ENCODE measurements around the gene TMEM53.

TMEM53 gene

GRCh38 chr1:44721485-44722361 lies 47.4 kb upstream of the TMEM53 start (continued):
- TF ChIP-seq ZBTB26 (tag by site-specific recombination; optimal IDR thresholded peaks at IDR 0.05), result peak; percentile 21
- TF ChIP-seq ZSCAN23 (tag by site-specific recombination; IDR thresholded peaks at IDR 0.05), result no peak
- no peak for TF ChIP-seq ZNF274 (IDR thresholded peaks at IDR 0.05; ENCODE audit: low read length)
- TF ChIP-seq ZNF274 (tag by site-specific recombination; IDR thresholded peaks at IDR 0.05; ENCODE audit: borderline replicate concordance), result no peak
- TF ChIP-seq YY1 (tag by site-specific recombination; IDR thresholded peaks at IDR 0.05), result peak; percentile 71
- TF ChIP-seq ZSCAN30 (tag by site-specific recombination; IDR thresholded peaks at IDR 0.05), result peak; percentile 90; the same call in 1 of the 2 replicates
- TF ChIP-seq ZNF518A (tag by site-specific recombination; conservative IDR thresholded peaks at IDR 0.05; ENCODE audit: low read depth), result no peak
- peak; percentile 9; the same call in 1 of the 2 replicates for TF ChIP-seq IKZF3 (tag by site-specific recombination; IDR thresholded peaks at IDR 0.05)
- TF ChIP-seq ZNF449 (tag by site-specific recombination; IDR thresholded peaks at IDR 0.05), result peak; percentile 10; the same call in 1 of the 2 replicates
- no peak for TF ChIP-seq ZFP41 (tag by site-specific recombination; IDR thresholded peaks at IDR 0.05; ENCODE audit: borderline replicate concordance)

- no peaks in the 10 kb centered on the region for H3K4me1 ChIP-seq (ENCODE audit: control insufficient read depth, insufficient read depth, low read length)
- CTCF ChIA-PET, result interaction anchor here (1.5 to 9.1 kb wide), 2 partner anchors 8 to 10 kb away, joined by 6 to 87 read pairs; partner anchors contain the start of gene RNU5D-1
- TF ChIP-seq BCL11A (tag by site-specific recombination; IDR thresholded peaks at IDR 0.05; ENCODE audit: low read depth) (no peak), ZNF37A (tag by site-specific recombination; IDR thresholded peaks at IDR 0.05) (no peak), OSR2 (tag by site-specific recombination; IDR thresholded peaks at IDR 0.05) (no peak), ZSCAN30 (tag by site-specific recombination; IDR thresholded peaks at IDR 0.05) (no peak), ZNF362 (tag by site-specific recombination; IDR thresholded peaks at IDR 0.05) (no peak), ZNF530 (tag by site-specific recombination; IDR thresholded peaks at IDR 0.05; ENCODE audit: low read depth) (no peak), ZNF626 (tag by site-specific recombination; IDR thresholded peaks at IDR 0.05) (no peak), ZNF324 (tag by site-specific recombination; IDR thresholded peaks at IDR 0.05) (no peak), ZNF449 (tag by site-specific recombination; IDR thresholded peaks at IDR 0.05) (no peak), BCL11B (tag by site-specific recombination; IDR thresholded peaks at IDR 0.05; ENCODE audit: low read depth) (no peak), ZNF404 (tag by site-specific recombination; IDR thresholded peaks at IDR 0.05) (no peak), PRDM1 (tag by site-specific recombination; IDR thresholded peaks at IDR 0.05) (no peak), AEBP2 (tag by site-specific recombination; IDR thresholded peaks at IDR 0.05; ENCODE audit: borderline replicate concordance) (no peak), ZNF544 (tag by site-specific recombination; IDR thresholded peaks at IDR 0.05) (no peak), ZNF514 (tag by site-specific recombination; IDR thresholded peaks at IDR 0.05) (no peak), IKZF3 (tag by site-specific recombination; IDR thresholded peaks at IDR 0.05) (no peak)
These were observed 46.0 kb upstream of the TMEM53 start for GRCh38 chr1:44720281-44720680.

More at GRCh38 chr1:44720281-44720680, 46.0 kb upstream of the TMEM53 start:
- Histone ChIP-seq H3K36me3 (ENCODE audit: control insufficient read depth in 2 of 2, insufficient read depth in 1 of 2, low read length in 2 of 2) (no peaks in the 10 kb centered on the region), H3K4me3 (ENCODE audit: low read depth, low read length) (no peak overlapping the region), H3K27ac (ENCODE audit: extremely low read depth, low read depth, low read length) (no peak overlapping the region), H3K9me3 (ENCODE audit: control insufficient read depth, insufficient read depth, low read depth, low read length) (no peaks in the 10 kb centered on the region)
- POLR2A ChIA-PET, result interaction anchor here (0.7 to 2.5 kb wide), 4 partner anchors 12 to 99 kb away, joined by 3 to 102 read pairs (median 18); partner anchors contain the start of gene RNU5D-1

Measured in HEK293 (cell line).